Kidney epithelial cell (primary cell): ENCODE measurements around the gene DSG1. TPM values are rescaled to one million over a fixed set of nuclear protein-coding genes. Genes with fewer than 3 reads are reported as not detected.

Experiments used
- DNase-seq: peaks from one replicate; pipeline ENCODE4 v3.0.0-alpha.2; 2010; ENCODE audit warnings: low read depth
- H3K27me3 ChIP-seq: 2 replicates; pipeline ENCODE4 v1.6.0; 2011; ENCODE audit warnings: low read length; ENCODE audit not compliant: control insufficient read depth, insufficient read depth
- H3K36me3 ChIP-seq: 2 replicates; pipeline ENCODE4 v1.5.1; 2011; ENCODE audit warnings: low read length; ENCODE audit not compliant: control insufficient read depth, insufficient read depth
- H3K4me3 ChIP-seq: 2 replicates; pipeline ENCODE4 v1.5.1; 2011; ENCODE audit warnings: low read depth, mild to moderate bottlenecking, control low read depth, low read length
- CTCF ChIP-seq: IDR thresholded peaks from 2 replicates; pipeline ENCODE4 v1.5.1; 2011; ENCODE audit warnings: mild to moderate bottlenecking, moderate library complexity, low read length, control low read depth, inconsistent platforms; ENCODE audit not compliant: insufficient read depth, poor library complexity, severe bottlenecking
- total RNA-seq: library from RNA; depleted of rRNA; stranded (reverse); fragments of >200 nt; gene quantifications from 2 replicates; pipeline ENCODE4 v1.2.3, GENCODE V29; 2015

Gene DSG1
- total RNA-seq, 1 donor from 2014 or later = 0.17 TPM

- TF ChIP-seq CTCF = no peak
- no peak overlapping the region for H3K4me3 ChIP-seq
- H3K36me3 ChIP-seq = no peaks in the 10 kb centered on the region
- no peak for DNase-seq
- no peaks in the 10 kb centered on the region for H3K27me3 ChIP-seq
Measured at GRCh38 chr18:31354990-31355389, 37.0 kb downstream of the DSG1 start.

GRCh38 chr18:31356025-31356424, 38.1 kb downstream of the DSG1 start:
- H3K36me3 ChIP-seq = no peaks in the 10 kb centered on the region
- H3K4me3 ChIP-seq = no peak overlapping the region
- no peak for TF ChIP-seq CTCF
- no peak for DNase-seq
- H3K27me3 ChIP-seq = no peaks in the 10 kb centered on the region

DNA sequence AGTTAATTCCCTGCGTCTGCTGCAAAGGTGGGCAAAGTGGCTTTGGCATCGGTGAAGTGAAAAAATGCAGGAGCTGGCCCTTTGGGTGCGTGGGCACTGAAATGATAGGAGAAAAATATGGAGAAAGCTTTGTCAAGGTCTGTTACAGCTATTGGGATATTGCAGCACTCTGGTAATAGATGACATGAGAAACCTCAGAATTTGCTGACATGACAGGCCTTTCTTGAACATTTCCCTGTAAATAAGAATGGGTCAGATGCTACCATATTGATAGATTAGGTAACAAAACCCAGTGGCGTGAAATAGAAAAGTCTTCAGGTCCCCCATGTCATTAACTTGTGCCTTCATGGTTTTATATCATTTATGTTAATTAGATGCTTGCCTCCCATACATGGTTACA, 46.2 kb downstream of the DSG1 start:
- DNase-seq = no peak
- Histone ChIP-seq H3K27me3 (no peaks in the 10 kb centered on the region), H3K4me3 (no peak overlapping the region), H3K36me3 (no peaks in the 10 kb centered on the region)
- TF ChIP-seq CTCF = no peak

DNA sequence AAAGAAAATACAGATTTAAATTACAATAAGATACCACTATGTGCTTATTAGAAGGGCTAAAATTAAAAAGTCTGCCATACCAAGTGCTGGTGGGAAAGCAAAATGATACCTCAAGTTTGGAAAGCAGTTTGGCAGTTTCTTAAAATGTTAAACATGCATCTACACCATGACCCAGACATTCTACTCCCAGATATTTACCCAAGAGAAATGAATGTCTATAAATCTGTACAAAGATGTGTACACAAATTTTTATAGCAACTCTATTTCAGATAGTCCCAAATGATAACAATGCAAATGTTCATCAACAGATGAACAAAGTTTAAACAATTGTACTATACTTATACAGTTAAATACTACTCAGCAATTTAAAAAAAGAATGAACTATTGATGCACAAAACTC, 51.5 kb downstream of the DSG1 start:
- Histone ChIP-seq H3K27me3 (no peaks in the 10 kb centered on the region), H3K4me3 (no peak overlapping the region), H3K36me3 (no peaks in the 10 kb centered on the region)
- TF ChIP-seq CTCF = no peak
- DNase-seq = no peak

DNA sequence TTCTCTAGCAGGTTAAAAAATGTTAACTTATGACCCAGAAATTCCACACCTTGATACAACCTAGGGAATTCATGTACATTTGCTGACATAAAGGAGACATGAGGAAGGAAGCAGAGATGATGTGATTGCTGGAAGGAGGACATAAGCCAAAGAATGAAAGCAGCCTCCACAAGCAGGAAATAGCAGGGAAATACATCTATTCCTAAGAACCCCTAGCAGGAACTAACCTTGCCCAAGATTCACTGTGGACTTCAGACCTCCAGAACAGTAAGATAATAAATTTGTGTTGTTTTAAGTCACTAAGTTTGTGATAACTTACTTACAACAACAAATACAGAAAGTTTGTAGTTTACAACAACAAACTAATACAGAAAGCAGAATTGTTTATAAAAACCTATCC, 54.0 kb downstream of the DSG1 start:
- DNase-seq = no peak
- H3K27me3 ChIP-seq = no peaks in the 10 kb centered on the region

More for the DNA sequence above, 54.0 kb downstream of the DSG1 start:
- TF ChIP-seq CTCF = no peak
- no peaks in the 10 kb centered on the region for H3K36me3 ChIP-seq
- no peak overlapping the region for H3K4me3 ChIP-seq
